HG03039 (cell line): Measurements from ENCODE around the gene ELOA.
"Not testable (repeated sequence)": the region's sequence is repeated elsewhere in the genome, so short reads cannot be mapped to it uniquely, and the experiment has no call there.

Experiments
- ATAC-seq: cut with Tn5 transposase; IDR thresholded peaks from one replicate; pipeline ENCODE4 v1.9.1; 2021; ENCODE audit warnings: mild to moderate bottlenecking, moderate library complexity; ENCODE audit not compliant: unreplicated experiment

Gene ELOA

GRCh38 chr1:23777979-23778814 lies 34.9 kb downstream of the ELOA start, which contains the start of gene PITHD1:
PITHD1 (plus strand) TSS chr1:23778418; CDS start chr1:23778516, 98 bp downstream.
- peak; percentile 70 for ATAC-seq

GRCh38 chr1:23779826-23780371 lies 36.6 kb downstream of the ELOA start:
- no peak for ATAC-seq

- not testable (repeated sequence) for ATAC-seq
Measured at GRCh38 chr1:23783141-23783540, 39.9 kb downstream of the ELOA start.

- ATAC-seq: no peak
Measured at GRCh38 chr1:23784846-23785245, 41.6 kb downstream of the ELOA start.

GRCh38 chr1:23787701-23788100 lies 44.4 kb downstream of the ELOA start:
- no peak for ATAC-seq

GRCh38 chr1:23788695-23789094 lies 45.4 kb downstream of the ELOA start:
- no peak for ATAC-seq

- peak; percentile 71 for ATAC-seq
Measured at GRCh38 chr1:23790696-23791515, 47.6 kb downstream of the ELOA start, which contains the start of gene LYPLA2. LYPLA2 (plus strand) TSS chr1:23791145; CDS start chr1:23792683, 1,538 bp downstream.

- ATAC-seq: no peak
Measured at GRCh38 chr1:23791516-23792047, 48.3 kb downstream of the ELOA start.

GRCh38 chr1:23792151-23792945 lies 49.1 kb downstream of the ELOA start:
- no peak for ATAC-seq

- no peak for ATAC-seq
Measured at GRCh38 chr1:23793018-23793781, 49.9 kb downstream of the ELOA start.

GRCh38 chr1:23793861-23794731 lies 50.8 kb downstream of the ELOA start:
- ATAC-seq: no peak

- not testable (repeated sequence) for ATAC-seq
Measured at GRCh38 chr1:23794732-23795182, 51.5 kb downstream of the ELOA start.

GRCh38 chr1:23795676-23796465 lies 52.6 kb downstream of the ELOA start:
- no peak for ATAC-seq

- no peak for ATAC-seq
Measured at GRCh38 chr1:23796466-23797271, 53.4 kb downstream of the ELOA start.

GRCh38 chr1:23797478-23798448 lies 54.5 kb downstream of the ELOA start:
- ATAC-seq: no peak

- no peak for ATAC-seq
Measured at GRCh38 chr1:23798662-23799142, 55.4 kb downstream of the ELOA start.
